ENCODE measurements around the gene SCRN1. TPM values are rescaled to one million over a fixed set of nuclear protein-coding genes. Genes with fewer than 3 reads are reported as not detected.

Gene SCRN1
- total RNA-seq, 4 donors from 2014 or later, result 18.8 to 37.4 (median 32.4) TPM

GRCh38 chr7:29918850-29919249 lies 70.8 kb downstream of the SCRN1 start:
- TF ChIP-seq CTCF (IDR thresholded peaks at IDR 0.05; ENCODE audit: low read depth), result no peak

GRCh38 chr7:29917641-29918040 lies 72.0 kb downstream of the SCRN1 start:
- TF ChIP-seq CTCF (IDR thresholded peaks at IDR 0.05; ENCODE audit: low read depth), result no peak

DNA sequence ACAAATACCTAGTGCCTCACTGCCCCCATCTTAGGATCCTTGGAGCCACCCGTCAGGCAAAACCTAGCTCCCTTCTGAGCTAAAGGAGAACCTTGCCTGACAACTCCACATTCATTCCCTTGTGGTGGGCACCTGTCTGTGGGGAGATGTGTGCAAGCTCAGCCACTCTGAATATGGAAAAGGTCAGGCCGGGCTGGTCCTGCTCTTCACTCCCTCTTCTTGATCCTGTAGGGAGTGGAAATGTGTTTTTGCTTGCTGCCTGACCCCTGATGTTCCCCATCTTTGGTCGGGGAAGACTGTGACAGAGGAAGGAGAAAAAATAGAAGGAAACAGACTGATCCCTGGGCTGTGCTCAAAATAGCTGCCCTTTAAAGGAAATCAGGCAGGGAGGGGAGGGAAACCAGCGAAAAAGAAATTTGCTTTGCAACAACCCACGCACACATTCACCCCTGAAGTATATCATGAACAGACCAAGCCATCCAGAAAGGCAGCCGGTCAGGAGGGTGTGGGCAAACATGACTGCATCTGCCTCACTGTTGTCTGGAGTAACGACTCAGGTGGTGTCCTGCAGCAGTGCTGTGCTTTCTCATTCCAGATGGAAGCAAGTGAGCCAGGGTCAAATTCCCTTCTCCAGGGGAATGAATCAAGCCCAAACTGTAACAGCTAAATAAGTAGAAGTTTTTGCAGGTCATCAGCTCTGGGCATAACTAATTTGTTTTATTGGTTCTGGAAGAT lies 74.0 kb downstream of the SCRN1 start:
- TF ChIP-seq CTCF (IDR thresholded peaks at IDR 0.05; ENCODE audit: low read depth), result no peak

- no peak for TF ChIP-seq CTCF (IDR thresholded peaks at IDR 0.05; ENCODE audit: low read depth)
Measured at GRCh38 chr7:29914180-29914579, 75.4 kb downstream of the SCRN1 start.

- TF ChIP-seq CTCF (IDR thresholded peaks at IDR 0.05; ENCODE audit: low read depth), result no peak
Measured at GRCh38 chr7:29906200-29907022, 83.2 kb downstream of the SCRN1 start.

DNA sequence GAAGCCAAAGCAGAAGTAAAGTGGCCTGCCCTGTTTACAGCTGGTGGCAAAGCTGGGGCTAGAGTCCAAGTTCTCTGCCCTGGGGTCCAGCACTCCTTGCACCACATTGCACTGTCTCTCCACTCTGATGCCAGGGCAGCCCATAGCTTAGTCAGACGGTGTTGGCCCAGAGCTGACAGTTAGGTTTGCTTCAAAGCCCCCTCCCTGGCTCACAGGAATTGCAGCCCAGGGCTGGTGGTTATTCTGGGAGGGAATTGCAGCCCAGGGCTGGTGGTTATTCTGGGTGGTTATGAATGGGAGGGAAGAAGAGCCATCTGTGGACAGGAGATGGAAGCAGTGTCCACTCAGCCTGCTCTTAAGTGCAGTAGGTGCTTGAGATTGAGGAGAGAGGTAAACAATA lies 88.9 kb downstream of the SCRN1 start:
- TF ChIP-seq CTCF (IDR thresholded peaks at IDR 0.05; ENCODE audit: low read depth), result no peak

DNA sequence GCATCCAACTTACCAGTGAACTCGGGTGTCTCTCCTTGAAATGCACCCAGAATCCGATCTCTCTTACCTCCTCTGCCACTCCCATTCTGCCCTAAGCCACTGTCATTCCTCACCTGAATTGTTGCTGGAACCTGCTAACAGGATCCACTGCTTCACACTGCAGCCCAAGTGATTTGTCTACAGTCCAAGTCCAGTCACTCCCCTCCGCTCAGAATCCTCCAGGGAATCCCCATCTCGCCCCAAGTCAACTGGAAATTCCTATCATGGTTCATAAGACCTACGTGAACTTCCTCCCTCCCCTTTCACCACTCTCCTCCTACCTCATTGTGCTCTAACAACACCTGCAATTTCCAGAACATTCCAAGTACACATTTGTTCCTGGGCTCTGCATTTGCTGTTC lies 91.3 kb downstream of the SCRN1 start:
- TF ChIP-seq CTCF (IDR thresholded peaks at IDR 0.05; ENCODE audit: low read depth), result no peak

Data from subcutaneous adipose tissue (tissue), 4 donors.